SK-N-SH (cell line): ENCODE data around the gene ALDH7A1. TPM values are rescaled to one million over a fixed set of nuclear protein-coding genes. Genes with fewer than 3 reads are reported as not detected.

Source experiments
- CTCF ChIA-PET: fragments of 300-600, 350-600 bp; formaldehyde crosslinking; extraction: SDS; loops from one replicate; lab custom pipeline; 2021; lab: Yijun Ruan, JAX
- POLR2A ChIA-PET: fragments of 350-600 bp; sonication (Branson Sonifier 250); formaldehyde crosslinking; extraction: SDS; loops from one replicate; lab custom pipeline; 2020; ENCODE audit warnings: antibody characterized with exemption, inconsistent platforms; lab: Yijun Ruan, JAX
- DNase-seq: peaks from one replicate; pipeline ENCODE4 v3.0.0; 2012
- H2AFZ ChIP-seq: fragments of 200-600 bp; sonication (generic); 2 replicates; pipeline ENCODE4 v1.8.1; 2016; ENCODE audit warnings: antibody characterized with exemption, mild to moderate bottlenecking, low read depth
- H3F3A ChIP-seq: fragments of 200-600 bp; sonication (generic); replicated peaks from 2 replicates; pipeline ENCODE3; 2016; ENCODE audit warnings: antibody characterized with exemption, mild to moderate bottlenecking; ENCODE audit not compliant: insufficient read depth
- H3K27ac ChIP-seq, 2 experiments: fragments of 200-500 bp in 1 of 2; fragments of 200-600 bp in 1 of 2; sonication (Bioruptor generic) in 1 of 2; sonication (generic), shearing (Covaris generic) in 1 of 2; 2 replicates each; pipeline versions ENCODE4 v1.5.1 to v1.6.1; 2014 to 2016; ENCODE audit warnings: low read depth in 2 of 2, inconsistent platforms in 1 of 2, low read length in 1 of 2, mild to moderate bottlenecking in 1 of 2, mixed read lengths in 1 of 2
- H3K27me3 ChIP-seq: fragments of 200-600 bp; sonication (generic), shearing (Covaris generic); 2 replicates; pipeline ENCODE4 v1.6.1; 2016; ENCODE audit warnings: mixed run types; ENCODE audit not compliant: insufficient read depth
- H3K36me3 ChIP-seq, 2 experiments: fragments of 200-500 bp in 1 of 2; fragments of 200-600 bp in 1 of 2; sonication (Bioruptor generic) in 1 of 2; sonication (generic) in 1 of 2; replicated peaks in 1 of 2; 2 replicates each; pipeline versions ENCODE3 to v1.5.1; 2014 to 2016; ENCODE audit warnings: low read length in 1 of 2, mild to moderate bottlenecking in 1 of 2; ENCODE audit not compliant: insufficient read depth in 2 of 2, control insufficient read depth in 1 of 2
- H3K4me1 ChIP-seq, 2 experiments: fragments of 200-500 bp in 1 of 2; fragments of 200-600 bp in 1 of 2; sonication (Bioruptor generic) in 1 of 2; sonication (generic), shearing (Covaris generic) in 1 of 2; 2 replicates each; pipeline versions ENCODE4 v1.5.1 to v1.6.1; 2014 to 2016; ENCODE audit warnings: low read depth in 1 of 2, low read length in 1 of 2, mixed run types in 1 of 2; ENCODE audit not compliant: insufficient read depth in 2 of 2, control insufficient read depth in 1 of 2
- H3K4me2 ChIP-seq: fragments of 200-600 bp; sonication (generic), shearing (Covaris generic); 2 replicates; pipeline ENCODE4 v1.6.1; 2017; ENCODE audit warnings: mixed run types
- H3K4me3 ChIP-seq, 2 experiments: fragments of 200-500 bp in 1 of 2; fragments of 200-600 bp in 1 of 2; sonication (Bioruptor generic) in 1 of 2; sonication (generic), shearing (Covaris generic) in 1 of 2; 2 replicates each; pipeline versions ENCODE4 v1.5.1 to v1.8.1; 2014 to 2016; ENCODE audit warnings: low read depth in 2 of 2, inconsistent platforms in 1 of 2, low read length in 1 of 2, mild to moderate bottlenecking in 1 of 2, mixed read lengths in 1 of 2, moderate library complexity in 1 of 2
- H3K79me2 ChIP-seq: fragments of 200-600 bp; sonication (generic); 2 replicates; pipeline ENCODE4 v1.8.1; 2017; ENCODE audit warnings: mild to moderate bottlenecking; ENCODE audit not compliant: insufficient read depth
- H3K9ac ChIP-seq: fragments of 200-600 bp; sonication (generic); 2 replicates; pipeline ENCODE4 v1.6.1; 2017; ENCODE audit warnings: mixed run types
- H3K9me2 ChIP-seq: fragments of 200-600 bp; sonication (generic); 2 replicates; pipeline ENCODE4 v1.6.1; 2017; ENCODE audit warnings: mixed run types
- H3K9me3 ChIP-seq: fragments of 200-600 bp; sonication (generic); 2 replicates; pipeline ENCODE4 v1.6.1; 2017; ENCODE audit warnings: mixed run types, mild to moderate bottlenecking, moderate library complexity
- H4K20me1 ChIP-seq: fragments of 200-600 bp; sonication (generic); 2 replicates; pipeline ENCODE4 v1.6.1; 2017; ENCODE audit warnings: mild to moderate bottlenecking, mixed run types; ENCODE audit not compliant: insufficient read depth
- FOSL2 ChIP-seq: IDR thresholded peaks from 2 replicates; pipeline ENCODE4 v1.4.0; 2012; ENCODE audit warnings: low read depth, mild to moderate bottlenecking, moderate library complexity, borderline replicate concordance
- FOXM1 ChIP-seq: IDR thresholded peaks from 2 replicates; pipeline ENCODE4 v1.4.0; 2012; ENCODE audit warnings: low read depth, mild to moderate bottlenecking
- GATA2 ChIP-seq: sonication (generic); formaldehyde crosslinking; IDR thresholded peaks from 2 replicates; pipeline ENCODE4 v1.5.0; 2020; ENCODE audit warnings: mild to moderate bottlenecking, missing genetic modification reagents
- IRF3 ChIP-seq: fragments of 150-350 bp; IDR thresholded peaks from 2 replicates; pipeline ENCODE4 v1.6.1; 2016; ENCODE audit warnings: mild to moderate bottlenecking, low read depth, low read length
- JUND ChIP-seq: IDR thresholded peaks from 2 replicates; pipeline ENCODE4 v1.4.0; 2012
- MXI1 ChIP-seq: IDR thresholded peaks from 2 replicates; pipeline ENCODE4 v1.6.1; 2012; ENCODE audit warnings: mild to moderate bottlenecking, low read depth, low read length, improper control_type of control experiment
- NFIC ChIP-seq: IDR thresholded peaks from 2 replicates; pipeline ENCODE4 v1.4.0; 2012; ENCODE audit warnings: borderline replicate concordance
- PBX3 ChIP-seq: IDR thresholded peaks from 2 replicates; pipeline ENCODE4; 2012
- POLR2AphosphoS5 ChIP-seq: IDR thresholded peaks from 2 replicates; pipeline ENCODE4 v1.6.1; 2012; ENCODE audit warnings: low read depth, low read length
- RAD21 ChIP-seq: IDR thresholded peaks from 2 replicates; pipeline ENCODE4 v1.6.1; 2012; ENCODE audit warnings: mild to moderate bottlenecking, low read length
- RCOR1 ChIP-seq: fragments of 150-350 bp; IDR thresholded peaks from 2 replicates; pipeline ENCODE4 v1.6.1; 2017; ENCODE audit warnings: antibody characterized with exemption, low read length
- REST ChIP-seq: IDR thresholded peaks from 2 replicates; pipeline ENCODE4 v1.6.1; 2012; ENCODE audit warnings: mild to moderate bottlenecking, low read depth, low read length, moderate library complexity
- RFX5 ChIP-seq: IDR thresholded peaks from 2 replicates; pipeline ENCODE4 v1.6.1; 2012; ENCODE audit warnings: mild to moderate bottlenecking, improper control_type of control experiment, low read length
- RXRA ChIP-seq: IDR thresholded peaks from 2 replicates; pipeline ENCODE4 v1.4.0; 2012; ENCODE audit warnings: low read depth, mild to moderate bottlenecking, borderline replicate concordance
- TCF12 ChIP-seq: IDR thresholded peaks from 2 replicates; pipeline ENCODE4 v1.4.0; 2012
- TEAD4 ChIP-seq: IDR thresholded peaks from 2 replicates; pipeline ENCODE4 v1.4.0; 2012; ENCODE audit warnings: mild to moderate bottlenecking, borderline replicate concordance; ENCODE audit not compliant: insufficient read depth
- USF2 ChIP-seq: fragments of 150-350 bp; IDR thresholded peaks from 2 replicates; pipeline ENCODE4 v1.6.1; 2017; ENCODE audit warnings: antibody characterized with exemption, low read length, low read depth, borderline replicate concordance
- YY1 ChIP-seq: IDR thresholded peaks from 2 replicates; pipeline ENCODE4 v1.4.0; 2012; ENCODE audit warnings: low read depth, mild to moderate bottlenecking
- ZBTB33 ChIP-seq: IDR thresholded peaks from 2 replicates; pipeline ENCODE4 v1.4.0; 2012; ENCODE audit warnings: low read depth, borderline replicate concordance
- WGBS: methylation state at CpG from one replicate; pipeline ENCODE4 v1.1.6; 2017; ENCODE audit warnings: low lambda C conversion rate; 5-methylcytosine and 5-hydroxymethylcytosine counted together
- polyA plus RNA-seq, 3 experiments: library from polyadenylated mRNA; depleted of rRNA; stranded (reverse); fragments of >200 nt; gene quantifications; 2 replicates each; pipeline ENCODE4 v1.2.3, GENCODE V29; 2012

The ALDH7A1 gene
- polyA plus RNA-seq, 1 of the 3 experiments (the other 2 are of a cell fraction), result 44.5 TPM

- Histone ChIP-seq H3F3A (peaks cover 5% of the 10 kb centered on the region), H2AFZ (peak overlapping the region; percentile 40; the same call in 1 of the 2 replicates), H3K9me3 (no peaks in the 10 kb centered on the region), H3K27ac (peak overlapping the region; percentile 26 to 36; a peak in 3 of 4 replicates), H3K79me2 (no peaks in the 10 kb centered on the region), H4K20me1 (no peaks in the 10 kb centered on the region), H3K4me1 (peaks cover 4 to 6% of the 10 kb centered on the region in 2 experiments; a peak in 1 of 4 replicates), H3K27me3 (no peaks in the 10 kb centered on the region), H3K36me3 (no peaks in the 10 kb centered on the region), H3K9me2 (no peaks in the 10 kb centered on the region), H3K9ac (no peak overlapping the region), H3K4me2 (peak overlapping the region; percentile 31; the same call in 1 of the 2 replicates), H3K4me3 (no peak overlapping the region)
- TF ChIP-seq NFIC (peak; percentile 45), USF2 (no peak)
- WGBS, result 74% methylated on average over 4 of the region's 4 CpGs
- DNase-seq, result peak; percentile 16
- ChIA-PET CTCF (interaction anchor here (1.7 to 2.0 kb wide), 2 partner anchors 8 to 192 kb away, joined by 5 to 8 read pairs; no protein-coding TSS in a partner anchor), POLR2A (no interaction called here)
These were observed 63.4 kb downstream of the ALDH7A1 start for GRCh38 chr5:126531543-126532120.

GRCh38 chr5:126527892-126528291 lies 67.1 kb downstream of the ALDH7A1 start:
- Histone ChIP-seq H3K9ac (no peak overlapping the region), H3K4me1 (peaks cover 6 to 7% of the 10 kb centered on the region in 2 experiments; a peak in 1 of 4 replicates), H3K4me3 (no peak overlapping the region), H3K79me2 (no peaks in the 10 kb centered on the region), H3K36me3 (no peaks in the 10 kb centered on the region), H4K20me1 (no peaks in the 10 kb centered on the region), H3K27ac (peak overlapping the region in 1 of 2 experiments; percentile 35; a peak in 2 of 4 replicates), H3F3A (peaks cover 5% of the 10 kb centered on the region), H3K9me2 (no peaks in the 10 kb centered on the region), H3K27me3 (no peaks in the 10 kb centered on the region), H3K9me3 (no peaks in the 10 kb centered on the region), H2AFZ (no peak overlapping the region), H3K4me2 (no peak overlapping the region)
- DNase-seq, result no peak
- ChIA-PET CTCF (interaction anchor here (0.6 to 1.5 kb wide), 3 partner anchors 11 to 332 kb away, joined by 3 to 5 read pairs (median 3); no protein-coding TSS in a partner anchor), POLR2A (no interaction called here)
- TF ChIP-seq TEAD4 (no peak), POLR2AphosphoS5 (no peak), IRF3 (no peak), RFX5 (no peak), FOSL2 (no peak), TCF12 (no peak), RXRA (no peak), JUND (no peak), GATA2 (CRISPR knock-in tag) (no peak), MXI1 (no peak), ZBTB33 (no peak), FOXM1 (no peak), RCOR1 (no peak), RAD21 (no peak), PBX3 (no peak), REST (no peak), YY1 (no peak)
